GM21526 (cell line): ENCODE results near the gene SS18L1.

ENCODE experiments used
- ATAC-seq: cut with Tn5 transposase; IDR thresholded peaks from one replicate; pipeline ENCODE4 v1.9.1; 2021; ENCODE audit warnings: moderate library complexity; ENCODE audit not compliant: unreplicated experiment, low FRiP score

The SS18L1 gene

DNA sequence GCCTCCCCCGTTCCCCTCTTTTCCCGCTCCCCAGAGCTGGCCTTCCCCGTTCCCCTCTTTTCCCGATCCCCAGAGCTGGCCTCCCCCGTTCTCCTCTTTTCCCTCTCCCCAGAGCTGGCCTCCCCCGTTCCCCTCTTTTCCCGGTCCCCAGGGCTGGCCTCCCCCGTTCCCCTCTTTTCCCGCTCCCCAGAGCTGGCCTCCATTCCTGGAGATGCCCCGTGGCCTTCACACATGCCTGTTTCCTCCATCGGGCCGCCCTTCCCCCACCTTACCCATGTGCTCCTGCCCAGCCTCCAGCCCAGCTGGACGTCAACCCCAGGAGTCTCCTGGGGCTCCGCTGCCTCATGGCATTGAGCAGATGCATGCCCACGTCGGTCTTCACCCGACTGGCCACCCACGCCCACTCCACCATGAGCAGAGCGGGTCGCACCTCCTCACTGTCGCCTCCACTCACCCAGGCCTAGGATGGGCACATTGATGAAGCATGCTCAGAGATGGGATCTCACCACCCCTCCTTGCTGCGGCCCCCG lies 8.3 kb downstream of the SS18L1 start:
- ATAC-seq: no peak

DNA sequence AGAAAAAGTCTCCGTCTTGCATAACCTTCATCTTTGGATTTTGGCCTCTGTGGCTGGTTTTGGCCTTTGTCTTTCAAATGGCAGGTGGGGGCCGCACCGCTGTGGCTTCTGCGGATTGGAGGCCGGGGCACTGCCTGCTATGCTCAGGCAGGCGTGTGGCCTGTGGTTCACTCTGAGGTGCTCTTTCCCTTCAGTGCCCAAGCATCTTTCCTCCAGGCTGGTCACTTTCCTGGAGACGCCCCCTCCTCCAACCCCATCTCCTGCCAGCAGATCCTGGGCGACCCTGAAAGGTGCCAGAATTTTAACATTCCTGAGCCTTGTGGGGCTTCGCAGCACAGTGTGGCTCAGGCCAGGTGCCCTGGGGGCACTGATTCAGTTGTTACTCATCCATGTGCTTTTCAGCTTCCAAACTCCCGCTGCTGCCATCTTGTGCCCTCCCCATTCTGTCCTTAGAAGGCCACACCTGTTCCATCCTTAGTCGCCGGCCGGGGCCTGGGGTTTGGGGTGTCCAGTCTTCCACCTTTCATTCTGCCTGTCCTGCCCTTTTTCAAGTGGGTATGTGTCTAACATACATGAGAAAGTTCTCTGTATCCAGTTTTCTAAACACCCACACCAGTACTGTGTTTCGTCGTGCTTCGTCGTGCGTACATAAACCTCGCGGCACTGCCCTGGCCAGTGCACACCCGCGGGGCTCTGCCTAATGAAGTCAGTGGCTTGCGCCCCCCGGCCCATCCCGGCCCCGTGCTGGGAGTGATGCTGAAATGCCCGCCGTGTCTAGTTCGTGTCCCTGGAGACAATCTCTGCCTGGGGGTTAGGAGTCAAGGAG lies 12.1 kb downstream of the SS18L1 start:
- ATAC-seq: no peak

DNA sequence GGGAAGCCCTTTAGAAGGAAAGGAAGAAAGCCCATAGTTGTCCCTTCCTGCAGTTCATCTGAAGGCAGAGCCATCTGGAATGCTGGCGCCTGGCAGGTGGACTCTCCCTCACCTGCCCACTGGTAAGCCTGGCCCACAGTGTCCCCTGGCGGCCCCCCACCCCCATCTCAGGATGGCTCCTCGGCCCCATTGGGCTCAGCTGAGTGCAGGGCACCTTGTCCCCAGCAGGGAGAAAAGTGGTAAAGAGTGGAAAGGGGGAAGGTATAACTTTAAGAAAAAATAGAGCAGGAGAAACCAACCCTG lies 12.6 kb downstream of the SS18L1 start:
- ATAC-seq: no peak

DNA sequence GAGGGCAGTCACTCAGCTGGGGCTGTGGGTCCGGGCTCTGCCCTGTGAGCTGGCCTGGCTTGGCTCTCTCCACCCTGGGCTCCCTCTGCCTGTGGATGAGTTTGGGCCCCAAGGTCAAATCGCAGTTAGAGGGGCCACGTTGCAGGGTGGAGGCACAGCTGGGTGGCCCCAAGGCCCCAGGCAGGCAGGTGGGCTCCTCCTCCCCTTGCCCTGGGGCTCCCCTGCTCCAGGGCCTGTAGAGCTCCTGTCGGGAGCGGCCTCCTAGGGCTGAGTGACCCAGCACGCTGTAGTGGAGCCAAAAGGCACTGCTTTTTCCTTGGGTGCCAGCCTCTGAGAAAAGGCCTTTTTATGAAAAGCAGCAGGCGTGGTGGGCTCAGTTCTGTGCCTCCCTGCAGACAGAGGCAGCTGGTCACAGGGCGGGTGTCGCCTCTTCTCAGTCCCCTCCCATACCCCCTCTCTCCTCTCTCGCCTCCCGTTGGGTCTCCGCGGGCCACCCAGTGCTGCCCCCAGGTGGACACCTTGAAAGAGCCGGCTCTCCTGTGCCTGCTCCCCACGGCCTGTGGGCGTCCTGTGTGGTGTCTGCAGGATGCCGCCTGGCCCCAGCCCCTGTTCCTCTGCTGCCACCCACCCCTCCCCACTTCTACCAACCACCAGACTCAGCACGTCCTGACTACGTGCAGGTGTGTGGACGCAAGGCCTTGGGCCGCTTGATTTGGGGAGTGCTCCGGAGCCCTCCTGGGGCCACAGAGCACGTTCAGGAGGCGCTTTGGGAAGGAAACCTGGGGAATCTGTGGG lies 13.2 kb downstream of the SS18L1 start:
- ATAC-seq: no peak

DNA sequence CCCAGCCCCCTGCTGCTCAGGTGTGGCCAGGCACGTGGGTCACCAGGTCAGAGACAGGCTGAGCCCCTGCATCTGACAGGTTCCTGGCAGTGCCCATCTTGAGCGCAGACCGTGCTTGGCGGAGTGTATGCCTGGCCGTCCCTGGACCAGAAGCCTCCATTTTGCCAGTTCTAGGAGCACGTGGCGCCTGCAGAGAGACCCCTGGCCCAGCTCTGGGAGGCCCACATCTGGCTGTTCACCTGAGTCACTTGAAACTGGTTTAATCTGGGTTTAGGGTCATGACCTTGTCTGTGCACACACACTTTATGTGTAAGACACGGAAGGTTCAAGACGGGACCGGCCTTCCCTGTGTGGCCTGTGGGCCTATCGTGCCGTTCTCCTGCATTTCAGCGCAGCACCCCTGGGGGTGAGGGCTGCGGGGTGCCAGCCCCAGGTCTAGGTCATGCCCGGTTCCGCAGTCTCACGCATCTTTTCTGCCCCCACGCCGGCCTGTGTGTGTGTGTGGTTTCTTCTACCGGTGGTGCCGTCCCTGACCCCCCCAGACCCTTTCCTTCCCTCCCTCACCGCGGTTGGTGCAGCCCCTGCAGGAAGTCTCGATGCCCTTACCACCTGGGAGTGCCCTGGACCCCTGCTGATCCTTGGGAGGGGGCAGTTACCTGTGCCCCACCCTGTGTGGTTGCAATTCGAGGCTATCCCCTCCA lies 14.0 kb downstream of the SS18L1 start:
- ATAC-seq: no peak

DNA sequence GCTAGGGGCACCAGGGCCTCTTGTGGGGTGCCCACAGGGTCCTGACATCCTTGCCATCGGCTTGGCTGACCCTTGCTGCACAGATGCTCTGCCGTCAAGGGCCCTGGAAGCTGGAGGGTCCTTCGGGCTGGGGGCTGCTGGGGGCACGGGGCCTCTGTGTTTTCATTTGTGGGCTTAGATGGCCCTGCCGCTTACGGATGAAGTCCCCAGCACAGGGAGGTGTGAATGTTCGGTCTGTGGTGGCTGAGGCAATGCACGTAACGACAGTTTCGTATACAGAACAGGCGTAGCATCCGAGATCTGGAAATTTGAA lies 14.5 kb downstream of the SS18L1 start:
- ATAC-seq: no peak

DNA sequence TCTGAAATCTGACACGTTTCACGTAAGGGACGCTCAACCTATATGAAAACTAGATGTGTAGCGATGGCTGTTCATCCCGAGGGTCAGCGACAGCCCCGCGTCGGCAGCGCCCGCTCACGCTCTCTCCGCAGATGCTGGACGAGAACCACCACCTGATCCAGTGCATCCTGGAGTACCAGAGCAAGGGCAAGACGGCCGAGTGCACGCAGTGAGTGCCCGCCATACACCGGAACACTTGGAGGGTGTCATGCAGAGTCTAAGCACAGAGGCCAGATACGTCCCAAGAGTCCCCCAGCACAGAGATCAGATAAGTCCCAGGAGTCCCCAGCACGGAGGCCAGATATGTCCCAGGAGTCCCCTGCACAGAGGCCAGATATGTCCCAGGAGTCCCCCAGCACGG lies 15.0 kb downstream of the SS18L1 start:
- ATAC-seq: no peak

DNA sequence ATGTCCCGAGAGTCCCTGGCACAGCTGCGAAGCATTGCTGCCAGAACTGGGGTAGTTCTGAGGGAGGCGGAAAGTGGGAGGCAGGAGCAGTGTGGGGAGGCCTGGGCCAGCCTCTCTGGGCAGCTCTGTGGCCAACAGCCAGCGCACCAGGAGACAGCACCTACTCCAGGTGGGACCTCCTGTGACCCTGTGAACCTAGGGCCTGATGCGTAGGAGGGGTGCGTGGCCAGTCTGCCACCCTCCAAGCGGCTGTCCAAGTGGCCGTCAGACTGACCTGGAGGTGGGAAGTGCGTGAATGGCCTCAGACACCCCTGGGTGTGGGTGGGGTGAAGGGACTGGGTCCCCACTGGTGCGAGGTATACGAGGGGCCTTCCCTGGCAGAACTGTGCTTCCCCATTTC lies 15.5 kb downstream of the SS18L1 start:
- ATAC-seq: no peak

DNA sequence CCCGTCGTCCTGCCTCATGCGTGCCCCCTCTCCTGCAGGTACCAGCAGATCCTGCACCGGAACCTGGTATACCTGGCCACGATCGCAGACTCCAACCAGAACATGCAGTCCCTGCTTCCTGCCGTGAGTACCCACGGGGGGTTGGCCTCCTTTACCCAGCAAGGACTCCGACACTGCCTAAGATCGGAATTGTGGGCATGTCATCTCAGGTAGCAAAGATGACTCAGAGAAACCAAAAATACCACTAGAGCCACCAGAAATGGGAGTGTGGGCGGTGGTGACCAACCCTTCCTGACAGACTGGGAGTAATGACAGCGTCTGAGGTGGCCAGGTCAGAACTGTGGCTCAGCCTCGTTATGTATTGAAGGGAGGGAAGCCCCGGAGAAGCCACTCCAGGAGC lies 16.3 kb downstream of the SS18L1 start:
- no peak for ATAC-seq

DNA sequence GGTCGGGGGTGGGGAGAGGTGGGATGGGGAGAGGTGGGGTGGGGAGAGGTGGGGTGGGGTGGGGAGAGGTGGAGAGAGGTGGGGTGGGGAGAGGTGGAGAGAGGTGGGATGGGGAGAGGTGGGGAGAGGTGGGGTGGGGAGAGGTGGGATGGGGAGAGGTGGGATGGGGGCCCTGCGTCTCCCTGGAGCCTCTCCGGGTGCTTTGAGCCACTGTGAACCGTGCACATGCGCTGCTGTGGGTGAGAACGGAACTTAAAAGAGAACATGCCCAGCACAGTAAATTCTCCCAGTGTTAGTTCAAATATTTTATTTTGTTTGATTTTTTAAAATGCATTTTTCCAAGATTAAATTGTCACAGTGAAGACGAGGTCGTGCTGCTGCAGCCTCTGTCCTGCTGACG lies 16.7 kb downstream of the SS18L1 start:
- ATAC-seq: no peak

DNA sequence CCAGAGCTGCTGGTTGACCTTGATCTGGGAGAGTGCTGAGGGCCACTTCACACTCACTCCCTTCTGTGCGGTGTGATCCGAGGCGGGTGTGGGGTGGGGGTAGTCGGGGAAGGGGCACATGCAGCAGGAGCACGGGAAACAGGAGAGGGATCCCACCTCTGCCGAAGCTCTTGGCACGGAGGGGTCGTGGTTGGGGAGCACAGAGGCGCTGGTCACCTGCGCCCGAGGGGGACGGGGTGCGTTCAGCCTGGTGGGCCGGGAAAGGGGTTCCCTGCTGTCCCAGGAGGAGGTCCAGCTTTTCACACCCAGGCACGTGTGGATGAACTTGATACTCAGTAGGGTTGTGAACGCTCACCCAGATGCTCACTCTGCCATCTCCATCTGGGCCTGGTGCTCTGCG lies 17.3 kb downstream of the SS18L1 start:
- ATAC-seq: no peak

DNA sequence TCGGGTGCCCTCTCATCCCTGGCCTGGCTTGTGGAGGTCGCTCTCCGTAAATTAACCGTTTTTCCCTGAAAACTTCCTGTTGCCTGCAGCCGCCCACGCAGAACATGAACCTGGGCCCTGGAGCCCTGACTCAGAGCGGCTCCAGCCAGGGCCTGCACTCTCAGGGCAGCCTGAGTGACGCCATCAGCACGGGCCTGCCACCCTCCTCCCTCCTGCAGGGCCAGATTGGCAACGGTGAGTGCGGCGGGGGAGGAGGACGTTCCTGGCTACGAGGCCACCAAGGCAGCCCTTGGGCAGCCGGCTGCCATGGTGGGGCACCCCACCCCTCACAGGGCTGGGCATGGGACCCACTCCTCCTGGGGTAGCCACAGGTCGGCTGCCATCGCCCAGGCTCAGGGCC lies 17.8 kb downstream of the SS18L1 start:
- ATAC-seq: no peak

DNA sequence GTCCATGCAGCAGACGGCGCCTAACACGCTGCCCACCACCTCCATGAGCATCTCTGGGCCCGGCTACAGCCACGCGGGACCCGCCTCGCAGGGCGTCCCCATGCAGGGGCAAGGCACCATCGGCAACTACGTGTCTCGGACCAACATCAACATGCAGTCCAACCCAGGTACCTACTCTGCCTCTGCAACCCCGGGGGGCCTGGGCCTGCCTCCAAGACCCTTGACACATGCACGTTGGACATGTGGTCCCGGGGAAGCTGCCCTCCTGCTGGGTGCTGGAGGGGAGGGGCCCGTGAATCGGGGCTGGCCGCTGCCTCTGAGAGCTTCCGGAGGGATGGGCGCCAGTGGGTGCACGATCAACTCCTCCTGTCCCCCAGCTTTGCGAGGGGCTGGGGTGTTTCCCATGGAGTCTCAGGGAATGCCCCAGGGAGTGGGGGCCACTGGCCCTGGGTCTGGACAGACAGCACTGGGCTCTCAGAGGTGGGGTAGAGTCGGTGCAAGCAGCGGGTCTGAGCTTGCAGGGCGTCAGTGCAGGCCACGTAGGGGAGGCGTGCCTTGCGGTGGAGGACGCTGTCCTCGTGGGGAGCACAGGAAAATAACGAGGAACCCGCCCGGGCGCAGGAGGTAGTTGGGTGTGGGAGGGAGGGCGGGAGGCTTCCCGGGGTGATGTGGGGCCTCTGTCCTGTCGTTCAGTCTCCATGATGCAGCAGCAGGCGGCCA lies 19.4 kb downstream of the SS18L1 start:
- no peak for ATAC-seq

DNA sequence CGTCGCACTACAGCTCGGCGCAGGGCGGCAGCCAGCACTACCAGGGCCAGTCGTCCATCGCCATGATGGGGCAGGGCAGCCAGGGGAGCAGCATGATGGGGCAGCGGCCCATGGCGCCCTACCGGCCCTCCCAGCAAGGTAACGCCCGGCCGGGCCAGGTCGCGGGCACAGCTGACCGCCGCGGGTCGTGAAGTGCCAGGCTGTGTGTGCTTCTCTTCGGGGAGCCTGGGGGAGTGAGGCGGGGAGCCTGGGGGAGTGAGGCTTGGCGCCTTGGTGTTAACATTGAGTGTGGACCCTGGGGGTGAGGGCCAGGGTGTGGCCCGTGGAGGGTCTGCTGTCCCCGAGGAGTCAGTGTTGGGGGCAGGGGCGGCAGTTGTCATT lies 19.9 kb downstream of the SS18L1 start:
- ATAC-seq: no peak

DNA sequence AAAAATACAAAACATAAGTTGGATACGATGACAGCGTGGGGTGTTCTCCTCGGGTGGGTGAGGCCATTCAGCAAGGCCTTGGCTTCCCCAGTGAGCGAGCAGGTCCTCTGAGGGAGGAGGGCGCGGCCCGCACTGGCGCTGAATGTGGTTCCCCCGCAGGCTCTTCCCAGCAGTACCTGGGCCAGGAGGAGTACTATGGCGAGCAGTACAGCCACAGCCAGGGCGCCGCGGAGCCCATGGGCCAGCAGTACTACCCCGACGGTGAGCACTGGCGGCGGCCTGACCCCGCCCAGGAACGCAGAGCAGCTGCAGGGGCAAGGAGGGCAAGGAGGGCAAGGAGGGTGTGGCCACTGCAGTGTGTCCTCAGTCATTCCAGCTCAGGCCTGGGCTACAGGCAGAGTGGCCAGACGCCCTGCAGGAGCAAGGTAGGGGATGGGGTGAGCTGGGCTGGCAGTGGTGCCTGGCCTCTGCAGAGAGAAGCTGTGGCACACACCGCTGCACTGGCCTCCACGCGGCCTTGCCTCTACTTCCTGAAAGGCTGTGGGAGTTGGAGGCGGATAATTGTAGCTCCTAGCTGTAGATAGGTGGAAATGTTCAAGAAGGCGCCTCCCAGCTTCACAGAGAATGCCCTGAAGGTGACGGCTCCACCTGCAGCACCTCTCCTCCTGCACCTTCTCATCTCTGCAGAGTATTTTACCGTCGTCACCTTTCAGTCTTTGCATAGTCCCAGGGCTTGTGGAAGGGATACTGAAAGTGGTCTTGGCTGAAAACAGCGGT lies 20.6 kb downstream of the SS18L1 start:
- no peak for ATAC-seq

DNA sequence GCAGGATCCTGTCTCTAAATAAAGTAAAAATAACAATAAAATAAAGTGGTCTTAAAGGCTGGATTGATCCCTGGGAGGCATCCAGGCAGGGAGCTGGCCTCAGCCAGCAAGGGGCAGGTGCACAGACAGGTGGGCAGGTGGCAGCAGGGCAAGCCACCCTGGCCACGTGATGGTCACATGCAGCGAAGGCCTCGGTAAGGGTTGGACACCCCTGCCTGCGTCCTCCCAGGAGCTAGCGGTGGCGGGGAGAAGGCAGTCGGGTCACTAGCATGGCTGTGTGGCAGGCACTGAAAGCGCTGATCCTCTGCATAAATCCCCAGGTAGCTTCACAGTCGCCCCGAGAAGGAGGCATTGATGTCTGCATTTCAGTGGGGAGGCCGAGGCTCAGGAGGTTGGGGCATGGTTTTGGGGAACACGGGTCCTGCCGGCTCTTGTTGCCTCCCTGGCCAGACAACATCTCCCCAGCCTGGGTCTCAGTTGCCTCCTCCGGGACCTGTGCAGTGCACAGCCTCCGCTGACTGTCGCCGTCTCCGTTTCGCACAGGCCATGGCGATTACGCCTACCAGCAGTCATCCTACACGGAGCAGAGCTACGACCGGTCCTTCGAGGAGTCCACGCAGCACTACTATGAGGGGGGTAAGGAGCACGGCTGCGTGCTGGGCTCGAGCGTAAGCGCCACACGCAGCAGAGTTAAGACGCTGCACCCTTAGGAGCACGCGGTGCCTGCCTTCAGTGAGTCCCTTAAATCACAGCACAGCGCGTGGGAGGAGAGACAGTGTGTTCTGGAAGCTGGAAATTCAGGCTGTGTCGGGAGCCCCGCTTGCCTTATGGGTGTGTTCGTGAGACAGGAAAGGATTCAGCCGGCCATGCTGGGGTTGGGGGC lies 21.6 kb downstream of the SS18L1 start:
- ATAC-seq: no peak

DNA sequence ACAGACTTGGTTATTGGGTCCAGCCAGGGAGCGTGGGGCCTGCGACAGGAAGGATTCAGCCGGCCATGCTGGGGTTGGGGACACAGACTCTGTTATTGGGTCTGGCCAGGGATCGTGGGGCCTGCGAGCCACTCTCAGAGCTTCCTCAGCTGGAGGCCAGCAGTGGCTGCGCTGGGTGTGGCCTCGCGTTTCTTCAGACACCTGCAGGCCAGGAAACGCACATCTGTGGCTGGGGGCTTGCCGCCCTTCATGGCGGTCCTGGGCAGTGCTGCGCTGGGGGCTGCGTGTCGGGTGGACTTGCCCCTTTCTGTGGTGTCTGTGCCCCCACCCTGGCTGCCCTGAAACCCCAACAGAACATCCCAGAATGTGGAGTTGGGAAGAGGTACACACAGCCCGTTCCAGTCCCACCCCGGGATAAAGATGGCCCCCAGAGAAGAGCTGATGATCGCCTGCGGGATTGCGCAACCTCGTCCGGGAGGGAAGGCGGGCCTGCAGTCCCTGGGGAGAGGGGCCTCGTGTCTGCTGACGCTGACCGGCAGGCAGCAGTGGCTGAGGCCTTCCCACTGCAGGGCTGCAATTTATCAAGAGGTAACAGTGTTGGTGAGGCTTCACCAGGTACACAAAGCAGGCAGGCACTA lies 22.3 kb downstream of the SS18L1 start:
- no peak for ATAC-seq

DNA sequence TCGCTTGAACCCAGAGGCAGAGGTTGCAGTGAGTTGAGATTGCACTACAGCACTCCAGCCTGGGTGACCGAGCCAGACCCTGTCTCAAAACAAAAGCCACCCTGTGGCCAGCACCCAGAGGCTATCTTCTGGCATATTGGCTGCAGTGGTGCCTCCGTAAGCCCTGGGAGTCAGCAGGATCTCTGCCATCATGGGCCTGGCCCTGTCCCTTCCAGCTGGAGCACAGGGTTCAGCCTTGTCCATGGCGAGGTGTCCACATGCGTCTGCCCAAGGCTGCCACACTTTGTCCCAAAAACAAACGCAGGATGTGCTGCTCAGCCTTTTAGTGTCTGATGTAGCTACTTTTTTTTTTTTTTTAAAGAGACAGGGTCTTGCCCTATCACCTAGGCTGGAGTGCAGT lies 23.9 kb downstream of the SS18L1 start:
- ATAC-seq: no peak

DNA sequence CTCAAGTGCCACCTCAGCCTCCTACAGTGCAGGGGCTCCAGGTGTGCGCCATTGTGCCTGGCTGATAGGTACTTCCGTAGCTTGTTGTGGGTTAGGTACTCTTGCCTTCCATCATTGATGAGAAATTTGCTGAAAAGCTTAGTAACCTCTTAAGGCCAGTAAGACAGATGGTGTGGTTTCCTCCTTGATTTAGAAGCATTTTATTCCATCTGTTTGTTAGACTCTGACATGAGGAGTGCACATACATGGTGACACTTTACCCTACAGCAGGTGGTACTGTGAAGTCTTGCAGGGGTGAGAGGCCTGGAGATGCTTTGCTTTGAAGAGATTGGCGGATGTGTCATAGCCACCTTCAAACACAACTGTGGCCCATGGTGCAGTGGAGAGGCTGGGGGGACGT lies 24.5 kb downstream of the SS18L1 start:
- no peak for ATAC-seq
